HT1080 (cell line): ENCODE measurements around the gene TRPV4. TPM values are rescaled to one million over a fixed set of nuclear protein-coding genes. Genes with fewer than 3 reads are reported as not detected.

Experiments
- DNase-seq: peaks from one replicate; pipeline ENCODE4 v3.0.0-alpha.2; 2015; ENCODE audit warnings: low read depth
- total RNA-seq: library from RNA; depleted of rRNA; stranded (reverse); fragments of >200 nt; shearing (Covaris generic); gene quantifications from 2 replicates; pipeline ENCODE4 v1.2.3, GENCODE V29; 2014

The TRPV4 gene
- total RNA-seq, 1 experiment from 2014 or later = 0.72 TPM

DNA sequence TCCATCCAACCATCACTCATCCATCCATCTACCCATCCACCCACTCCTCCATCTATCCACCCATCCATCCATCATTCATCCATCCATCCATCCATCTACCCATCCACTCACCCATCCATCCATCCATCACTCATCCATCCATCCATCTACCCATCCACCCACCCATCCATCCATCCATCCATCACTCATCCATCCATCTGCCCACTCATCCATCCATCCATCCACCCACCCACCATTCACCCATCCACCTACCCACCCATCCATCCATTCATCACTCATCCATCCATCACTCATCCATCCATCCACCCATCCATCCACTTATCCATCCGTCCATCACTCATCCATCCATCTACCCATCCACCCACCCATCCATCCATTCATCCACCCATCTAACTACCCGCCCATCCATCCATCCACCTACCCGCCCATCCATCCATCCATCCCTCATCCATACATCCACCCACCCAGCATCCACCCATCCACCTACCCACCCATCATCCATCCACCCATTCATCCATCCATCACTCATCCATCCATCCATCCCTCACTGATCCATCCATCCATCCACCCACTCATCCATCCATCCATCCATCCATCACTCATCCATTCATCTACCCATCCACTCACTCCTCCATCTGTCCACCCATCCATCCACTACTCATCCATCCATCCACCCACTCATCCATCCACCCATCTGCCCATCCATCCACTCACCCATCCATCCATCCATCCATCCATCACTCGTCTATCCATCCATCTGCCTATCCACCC, 24.1 kb downstream of the TRPV4 start:
- DNase-seq = no peak

DNA sequence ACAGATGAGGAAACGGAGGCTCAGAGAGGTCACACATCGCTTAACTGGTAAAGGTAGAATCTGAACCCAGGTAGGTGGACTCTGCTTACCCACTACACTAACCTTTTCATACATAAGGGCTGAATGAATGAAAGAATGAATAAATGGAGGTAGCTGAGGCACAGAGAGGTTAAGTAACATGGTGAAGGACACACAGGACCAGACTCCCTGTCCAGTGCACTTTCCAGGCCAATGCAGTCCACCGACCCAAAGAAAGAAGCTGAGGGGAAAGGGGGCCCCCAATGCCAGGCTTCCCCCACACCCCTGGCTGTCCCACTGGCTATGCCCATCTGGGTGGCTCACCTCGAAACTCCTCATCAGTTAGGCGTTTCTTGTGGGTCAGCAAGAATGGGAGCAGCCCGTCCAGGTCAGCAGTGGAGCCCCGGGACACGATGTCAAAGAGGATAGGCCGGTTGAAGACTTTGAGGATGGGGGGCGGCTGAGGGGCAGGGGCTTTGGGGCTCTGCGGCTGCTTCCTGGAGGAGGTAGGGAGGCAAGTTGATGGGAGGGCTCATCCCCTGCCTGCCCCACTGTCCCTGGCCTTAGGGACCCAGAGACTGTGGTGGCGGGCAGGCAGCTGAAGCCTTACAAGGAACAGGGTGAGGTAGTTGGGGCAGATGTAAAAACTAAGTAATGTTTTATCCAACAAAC, 25.1 kb downstream of the TRPV4 start:
- no peak for DNase-seq

DNA sequence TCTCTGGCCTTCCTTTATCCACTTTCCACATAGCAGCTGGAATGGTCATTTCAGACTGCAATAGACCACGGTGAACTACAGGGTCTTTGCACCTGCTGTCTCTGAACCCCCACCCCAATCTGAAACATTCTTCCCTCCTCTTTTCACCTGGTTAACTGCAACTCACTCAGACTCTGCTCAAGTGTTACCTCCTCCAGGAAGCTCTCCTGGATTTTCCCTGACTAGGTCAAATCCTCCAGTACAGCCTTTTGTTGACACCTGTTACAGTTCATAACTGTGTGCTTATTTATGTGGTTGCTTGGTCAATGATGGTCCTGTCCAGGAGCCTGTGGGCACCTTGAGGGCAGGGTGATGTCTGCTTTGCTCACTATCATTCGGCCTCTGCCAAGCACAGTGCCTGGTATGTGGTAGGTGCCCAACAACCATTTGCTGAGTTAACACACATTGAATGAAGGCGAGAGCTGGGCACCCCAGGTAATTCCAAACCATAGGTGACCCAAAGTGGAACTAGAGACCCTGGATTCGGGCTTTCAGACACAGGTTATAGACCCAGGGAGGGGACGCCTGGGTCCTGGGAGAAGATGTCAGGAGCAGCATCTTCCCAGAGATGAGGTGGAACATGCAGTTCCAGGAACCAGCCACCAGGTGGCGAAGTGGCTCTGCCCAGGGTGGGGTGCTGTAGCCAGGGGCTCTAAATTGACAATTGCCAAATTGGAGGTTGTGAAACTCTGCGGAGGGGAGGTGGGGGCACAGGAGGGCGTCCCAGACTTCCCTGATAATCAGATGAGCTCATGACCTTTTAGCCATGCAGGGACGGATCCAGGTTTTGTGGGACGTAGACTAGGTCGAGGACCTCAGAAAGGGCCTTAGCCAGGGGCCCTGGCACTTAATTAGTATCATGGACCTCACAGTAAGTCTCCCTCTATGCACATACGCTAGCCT, 28.1 kb downstream of the TRPV4 start:
- peak; percentile 46 for DNase-seq

DNA sequence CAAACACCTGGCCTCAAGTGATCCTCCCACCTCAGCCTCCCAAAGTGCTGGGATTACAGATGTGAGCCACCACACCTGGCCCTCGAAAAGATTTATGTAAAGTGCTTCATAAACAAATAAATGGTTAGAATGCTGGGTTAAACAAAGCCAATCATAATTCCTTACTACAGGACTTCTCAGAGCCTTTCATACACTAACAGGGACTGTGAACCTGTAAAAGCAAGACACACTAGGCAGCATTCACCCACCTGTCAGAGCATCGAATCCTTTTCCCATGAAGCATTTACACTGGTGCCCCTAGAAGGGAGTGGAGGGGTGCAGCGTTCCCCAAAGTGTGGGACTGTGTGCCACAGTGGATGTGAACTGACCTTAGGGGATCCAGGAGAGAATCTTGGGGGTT, 29.5 kb downstream of the TRPV4 start:
- DNase-seq = no peak

DNA sequence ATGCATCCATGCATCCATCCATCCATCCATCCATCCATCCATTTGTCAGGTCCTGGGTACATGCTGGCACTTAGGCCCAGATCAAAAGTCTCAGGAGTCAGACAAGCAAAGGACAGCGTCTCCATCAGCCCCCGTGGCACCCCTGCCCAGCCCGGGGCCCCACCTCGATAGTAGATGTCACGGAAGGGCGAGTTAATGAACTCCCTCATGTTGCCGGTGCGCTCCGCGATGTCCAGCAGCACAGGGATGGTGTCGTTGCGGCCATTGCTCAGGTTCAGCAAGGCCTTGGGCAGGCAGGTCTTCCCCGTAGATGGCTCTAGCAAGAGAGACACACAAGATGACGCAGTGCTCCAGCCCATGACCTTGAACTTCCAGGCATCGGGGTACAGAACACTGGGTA, 30.4 kb downstream of the TRPV4 start:
- DNase-seq = no peak

DNA sequence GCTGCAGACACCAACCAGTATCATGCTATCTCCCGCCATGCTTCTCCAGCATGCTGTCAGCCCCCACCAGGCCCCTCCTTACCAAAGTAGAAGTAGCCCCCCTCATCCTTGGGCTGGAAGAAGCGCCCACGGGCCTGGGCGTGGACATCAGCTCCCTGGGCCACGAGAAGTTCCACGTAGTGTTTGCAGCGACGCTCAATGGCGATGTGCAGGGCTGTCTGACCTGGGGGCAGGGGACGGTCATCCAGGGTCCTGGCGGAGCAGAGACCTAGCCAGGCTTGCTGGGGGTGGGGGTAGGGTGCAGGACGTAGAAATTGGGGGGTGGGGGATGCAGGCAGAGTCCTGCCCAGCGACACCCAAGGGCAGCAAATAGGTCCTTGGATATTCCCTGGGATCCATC, 32.7 kb downstream of the TRPV4 start:
- DNase-seq = no peak

DNA sequence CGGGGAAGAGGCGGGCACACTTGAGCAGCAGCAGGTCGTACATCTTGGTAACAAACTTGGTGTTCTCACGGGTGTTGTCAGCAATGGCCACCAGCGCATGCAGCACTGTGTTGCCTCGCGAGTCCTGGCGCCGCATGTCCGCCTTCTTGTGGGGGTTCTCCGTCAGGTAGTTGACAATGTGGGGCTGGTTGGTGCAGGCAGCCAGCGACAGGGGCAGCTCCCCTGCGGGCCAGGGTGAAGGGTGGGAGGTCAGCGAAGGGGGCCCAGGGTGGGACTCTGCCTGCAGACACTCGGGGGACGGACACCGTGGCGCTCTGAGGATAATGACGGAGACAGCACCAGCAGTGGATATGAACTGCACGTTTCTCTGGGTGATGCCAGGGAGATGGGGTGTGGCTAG, 34.5 kb downstream of the TRPV4 start:
- DNase-seq = no peak

DNA sequence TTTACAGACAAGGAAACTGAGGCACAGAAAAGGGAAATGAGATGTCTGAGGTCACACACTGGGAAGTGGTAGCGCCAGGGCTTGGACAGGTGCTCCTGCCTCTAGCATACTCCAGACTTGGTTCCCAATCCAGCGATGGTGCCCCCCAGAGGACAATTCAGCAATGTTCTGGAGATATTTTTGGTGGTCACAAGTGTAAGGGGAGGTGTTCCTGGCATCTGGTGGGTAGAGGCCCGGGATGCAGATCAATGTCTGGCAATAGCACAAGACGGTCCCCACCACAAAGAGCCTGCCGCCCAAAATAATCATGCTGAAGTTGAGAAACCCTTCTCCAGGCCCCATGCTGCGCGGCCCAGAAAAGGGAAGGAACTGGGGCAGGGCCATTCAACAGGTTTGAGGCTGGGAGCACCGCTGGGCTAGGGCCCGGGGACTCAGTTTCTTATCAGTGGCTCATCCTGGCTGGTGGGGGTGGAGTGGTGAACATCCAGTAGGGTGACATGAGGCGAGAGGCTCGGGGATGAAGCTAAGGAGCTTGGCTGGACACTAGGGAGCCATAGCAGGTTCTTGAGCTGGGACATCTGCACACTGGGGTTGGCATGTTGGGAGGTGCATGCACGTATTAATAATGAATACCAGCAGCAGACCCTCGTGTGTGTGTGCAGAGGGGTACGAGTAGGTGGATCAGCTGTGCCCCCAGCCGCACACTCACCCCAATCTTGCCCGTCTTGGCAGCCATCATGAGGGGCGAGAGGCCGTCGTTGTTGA, 35.1 kb downstream of the TRPV4 start:
- peak; percentile 16 for DNase-seq

DNA sequence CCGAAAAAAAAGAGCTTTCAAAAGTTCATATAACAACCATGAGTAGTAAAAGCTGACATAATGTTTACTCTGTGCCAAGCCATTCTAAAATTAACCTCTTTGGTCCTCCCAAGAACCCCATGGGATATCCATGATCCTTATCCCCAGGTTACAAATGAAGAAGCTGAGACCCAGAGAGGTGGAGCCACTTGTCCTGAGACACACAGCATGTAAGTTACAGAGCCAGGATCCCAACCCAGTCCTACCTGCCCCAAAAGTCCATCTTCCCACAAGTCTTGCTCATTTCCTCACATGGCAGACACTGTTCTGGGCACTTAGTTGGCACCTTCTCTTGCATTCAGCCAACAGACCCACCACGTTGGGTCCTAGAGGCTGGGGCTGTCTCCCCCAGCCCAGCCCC, 37.1 kb downstream of the TRPV4 start:
- DNase-seq = no peak

DNA sequence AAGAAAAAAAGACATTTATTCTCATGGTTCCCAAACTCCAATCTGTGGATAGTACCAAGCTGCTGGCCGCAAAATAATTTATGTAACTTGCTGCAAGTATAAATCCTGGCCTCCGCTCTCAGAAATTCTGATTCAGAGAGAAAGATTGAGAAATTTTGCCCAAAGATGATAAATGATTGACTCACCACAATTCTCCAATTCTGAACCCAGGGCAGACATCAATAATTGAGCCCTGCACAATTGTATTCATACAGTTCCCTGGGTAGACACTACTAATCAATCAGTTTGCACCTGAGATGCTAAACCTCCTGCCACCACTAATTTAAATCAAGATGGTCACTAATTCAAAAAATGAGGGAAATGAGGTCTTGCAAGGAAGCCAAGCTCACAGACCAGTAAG, 38.2 kb downstream of the TRPV4 start:
- DNase-seq = peak; percentile 59

DNA sequence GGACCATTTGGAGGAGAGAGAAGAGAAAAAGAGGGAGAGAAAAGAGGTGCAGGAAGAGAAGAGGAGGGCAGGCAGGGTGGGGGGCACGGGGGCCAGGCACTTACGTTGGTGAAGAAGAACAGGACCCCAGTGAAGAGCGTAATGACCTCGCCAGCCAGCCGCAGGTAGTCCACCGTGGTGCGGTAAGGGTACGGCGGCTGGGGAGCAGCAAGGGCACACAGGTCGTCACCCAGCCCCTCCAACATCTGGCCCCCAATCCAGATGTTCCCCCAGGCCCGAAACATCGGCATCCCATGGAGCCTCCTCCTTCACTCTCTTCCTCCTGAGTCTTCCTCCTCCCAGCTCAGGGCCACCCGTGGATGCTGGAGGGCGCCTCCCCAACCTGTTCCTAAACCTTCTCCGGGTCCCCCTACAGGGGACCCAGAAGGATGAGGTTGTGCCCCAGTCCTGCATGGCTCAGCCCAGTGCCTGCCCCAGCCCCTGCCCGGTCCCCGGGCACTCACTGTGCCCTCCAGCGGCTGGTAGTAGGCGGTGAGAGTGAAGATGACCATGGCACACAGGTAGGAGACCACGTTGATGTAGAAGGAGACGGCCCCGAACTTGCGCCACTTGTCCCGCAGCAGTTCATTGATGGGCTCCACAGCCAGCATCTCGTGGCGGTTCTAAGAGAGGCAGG, 39.2 kb downstream of the TRPV4 start:
- DNase-seq = no peak

DNA sequence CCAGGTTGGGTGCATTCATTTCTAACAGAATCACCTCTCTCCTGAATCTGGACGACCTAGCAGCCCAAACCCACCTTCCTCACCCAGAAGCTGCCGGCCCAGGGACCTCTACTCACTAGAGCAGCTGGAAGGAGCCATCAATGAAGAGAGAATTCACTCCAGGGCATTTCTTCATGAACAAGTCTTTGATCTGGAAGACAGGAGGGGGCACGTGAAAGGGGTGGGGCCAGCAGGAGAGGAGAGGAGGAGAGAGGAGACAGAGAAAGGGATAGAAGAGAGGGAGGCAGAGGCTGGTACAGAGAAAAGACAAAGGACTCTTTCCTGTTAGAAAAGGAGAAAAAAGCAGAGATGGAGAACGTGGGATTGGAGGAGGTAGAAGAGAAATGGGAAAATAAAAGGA, 39.8 kb downstream of the TRPV4 start:
- no peak for DNase-seq

DNA sequence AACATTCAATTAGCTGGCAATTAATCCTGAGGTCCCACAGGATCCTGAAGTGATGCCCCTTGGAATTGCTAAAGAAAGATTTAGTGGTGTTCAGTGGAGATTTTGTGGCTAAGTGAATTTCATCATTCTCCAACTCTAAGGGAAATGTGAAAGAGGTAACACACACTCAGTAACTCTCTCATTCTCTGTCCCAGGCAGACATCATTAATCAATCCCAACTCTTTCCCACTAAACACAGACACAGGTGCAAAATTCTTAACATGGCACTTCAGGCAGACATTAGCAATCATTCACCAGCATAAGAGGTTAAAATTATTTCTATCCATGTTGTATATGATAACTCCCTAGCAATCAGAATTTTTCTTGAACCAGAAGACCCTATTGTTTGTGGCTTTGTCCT, 40.2 kb downstream of the TRPV4 start:
- DNase-seq = no peak

DNA sequence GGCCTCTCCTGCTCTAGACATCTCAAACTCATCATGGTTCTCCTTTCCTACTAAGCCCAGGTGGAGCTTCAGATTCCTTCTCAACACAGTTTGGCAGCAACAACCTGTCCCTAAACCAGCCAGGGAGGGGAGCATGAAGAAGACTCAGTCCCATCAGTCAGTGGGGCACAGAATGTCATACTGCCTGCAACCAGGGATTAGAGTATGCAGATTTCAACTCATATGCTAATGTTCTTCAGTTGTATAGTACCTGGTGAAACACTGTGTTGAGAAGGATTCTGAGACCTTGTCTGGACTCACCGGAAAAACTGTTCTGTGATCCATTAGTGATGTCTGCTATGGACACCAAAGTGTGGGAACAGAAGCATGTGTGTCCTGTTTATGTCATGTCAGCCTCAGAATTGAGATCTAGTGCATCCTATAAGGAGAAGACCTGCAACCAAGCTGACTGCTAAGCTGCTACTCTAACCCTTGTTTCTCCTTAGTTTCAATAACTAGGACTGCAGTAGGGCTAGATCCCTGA, 43.6 kb downstream of the TRPV4 start:
- DNase-seq = no peak

DNA sequence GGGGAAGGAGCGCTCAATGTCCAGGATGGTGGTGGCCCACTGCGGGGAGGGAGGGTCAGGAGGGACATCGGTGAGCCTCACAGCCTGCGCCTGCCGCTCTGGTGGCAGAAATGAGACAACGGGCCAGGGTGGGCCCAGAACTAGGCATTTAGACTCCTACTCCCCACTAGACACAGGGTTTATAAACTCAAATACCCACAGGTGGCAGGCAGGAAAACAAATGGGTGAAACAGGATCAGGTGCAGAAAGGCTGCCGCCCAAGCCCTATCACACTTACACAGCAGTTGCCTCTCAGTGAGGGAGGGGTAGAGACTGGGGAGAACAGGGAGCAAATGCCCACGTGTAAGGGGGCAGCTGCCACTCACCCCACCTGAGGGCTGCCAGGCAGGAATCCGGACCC, 46.4 kb downstream of the TRPV4 start:
- no peak for DNase-seq

DNA sequence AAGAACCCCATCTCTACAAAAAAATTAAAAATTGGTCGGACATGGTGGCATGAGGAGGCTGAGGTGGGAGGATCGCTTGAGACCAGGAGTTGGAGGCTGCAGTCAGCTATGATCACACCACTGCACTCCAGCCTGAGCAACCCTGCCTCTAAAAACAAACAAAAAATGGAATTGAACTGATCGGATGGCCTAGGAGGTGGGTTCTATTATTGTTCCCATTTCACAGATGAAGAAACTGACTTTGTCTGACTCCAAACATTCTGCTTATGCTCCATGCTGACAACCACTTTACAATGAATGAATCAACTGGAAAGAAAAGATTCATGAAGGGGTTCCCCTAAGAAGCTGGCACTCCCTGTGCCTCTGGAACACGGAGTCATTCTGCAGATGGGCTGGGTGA, 47.3 kb downstream of the TRPV4 start:
- DNase-seq = no peak

DNA sequence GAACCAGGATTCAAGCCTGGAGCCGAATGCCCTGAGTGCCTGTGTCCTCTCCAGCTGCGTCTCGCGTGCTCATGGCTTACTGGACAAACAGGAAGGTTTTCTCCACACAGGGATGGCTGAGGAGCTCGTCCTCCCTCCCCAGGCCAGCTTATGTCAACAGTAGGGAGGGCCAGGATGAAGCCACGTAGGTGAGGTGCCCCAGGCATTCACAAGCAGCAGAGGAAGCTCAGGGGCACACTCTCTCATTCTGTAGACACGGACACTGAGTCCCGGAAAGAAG, 49.3 kb downstream of the TRPV4 start:
- no peak for DNase-seq

DNA sequence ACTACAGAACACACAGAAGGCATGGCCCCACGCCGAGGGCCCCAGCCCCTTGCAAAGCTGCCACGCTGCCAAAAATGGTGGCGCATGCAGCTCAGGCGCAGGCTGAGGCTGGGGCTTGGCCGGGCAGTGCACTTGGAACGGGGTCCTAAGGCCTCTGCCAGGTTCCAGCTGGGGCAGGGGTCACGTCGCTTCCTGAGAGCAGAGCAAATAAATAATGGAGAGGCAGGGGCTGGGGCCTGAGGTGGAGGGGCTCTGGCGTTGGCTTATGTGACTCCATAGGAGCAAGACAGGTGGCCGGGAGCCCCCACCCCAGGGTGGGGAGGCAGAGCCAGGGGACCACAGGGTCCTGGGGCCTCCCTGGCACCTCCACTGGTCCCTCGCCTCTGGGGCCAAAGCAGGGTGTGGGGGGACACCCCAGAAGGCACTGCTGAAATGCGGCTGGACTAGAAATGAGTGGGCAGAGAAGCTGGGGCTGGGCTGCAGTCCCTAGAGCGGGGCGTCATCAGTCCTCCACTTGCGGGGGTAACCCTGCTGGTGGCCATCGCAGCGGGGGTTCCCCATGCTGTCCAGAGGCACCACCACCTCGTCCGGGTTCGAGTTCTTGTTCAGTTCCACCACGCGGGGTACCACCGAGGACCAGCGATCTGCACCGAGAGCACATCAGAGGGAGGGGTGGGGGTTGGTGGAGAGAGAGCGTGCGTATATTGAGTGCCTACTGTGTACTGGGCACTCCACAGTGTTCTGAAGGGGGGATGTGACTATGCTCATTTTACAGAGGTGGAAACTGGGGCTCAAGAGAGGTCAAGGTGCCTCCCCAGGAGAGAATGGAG, 49.8 kb downstream of the TRPV4 start:
- no peak for DNase-seq

DNA sequence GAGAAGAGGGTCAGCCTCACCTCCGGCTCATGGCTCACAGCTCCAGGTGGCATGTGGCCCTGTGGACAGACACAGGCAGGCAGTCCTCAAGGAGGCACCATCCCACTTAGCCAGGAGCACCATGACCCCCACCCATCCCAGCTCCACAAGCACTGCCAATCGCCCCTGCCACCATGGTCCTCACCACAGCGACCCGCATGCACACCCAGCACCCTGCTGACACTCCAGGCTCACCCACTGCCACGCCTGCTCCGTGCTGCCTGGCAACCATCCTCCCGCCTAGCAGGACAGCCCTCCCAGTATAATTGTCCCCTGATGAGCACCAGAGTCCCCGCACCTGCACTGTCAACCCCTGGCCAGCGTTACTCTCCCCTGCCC, 50.9 kb downstream of the TRPV4 start:
- DNase-seq = no peak
